Raji (cell line): ENCODE results near the gene PAQR9.

Source experiments
- POLR2A ChIP-seq: IDR thresholded peaks from 2 replicates; pipeline ENCODE4 v1.6.1; 2011; ENCODE audit warnings: low read depth, low read length, control low read depth; ENCODE audit not compliant: insufficient read depth

PAQR9 gene, protein sequence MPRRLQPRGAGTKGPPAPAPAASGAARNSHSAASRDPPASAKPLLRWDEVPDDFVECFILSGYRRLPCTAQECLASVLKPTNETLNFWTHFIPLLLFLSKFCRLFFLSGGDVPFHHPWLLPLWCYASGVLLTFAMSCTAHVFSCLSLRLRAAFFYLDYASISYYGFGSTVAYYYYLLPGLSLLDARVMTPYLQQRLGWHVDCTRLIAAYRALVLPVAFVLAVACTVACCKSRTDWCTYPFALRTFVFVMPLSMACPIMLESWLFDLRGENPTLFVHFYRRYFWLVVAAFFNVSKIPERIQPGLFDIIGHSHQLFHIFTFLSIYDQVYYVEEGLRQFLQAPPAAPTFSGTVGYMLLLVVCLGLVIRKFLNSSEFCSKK

DNA sequence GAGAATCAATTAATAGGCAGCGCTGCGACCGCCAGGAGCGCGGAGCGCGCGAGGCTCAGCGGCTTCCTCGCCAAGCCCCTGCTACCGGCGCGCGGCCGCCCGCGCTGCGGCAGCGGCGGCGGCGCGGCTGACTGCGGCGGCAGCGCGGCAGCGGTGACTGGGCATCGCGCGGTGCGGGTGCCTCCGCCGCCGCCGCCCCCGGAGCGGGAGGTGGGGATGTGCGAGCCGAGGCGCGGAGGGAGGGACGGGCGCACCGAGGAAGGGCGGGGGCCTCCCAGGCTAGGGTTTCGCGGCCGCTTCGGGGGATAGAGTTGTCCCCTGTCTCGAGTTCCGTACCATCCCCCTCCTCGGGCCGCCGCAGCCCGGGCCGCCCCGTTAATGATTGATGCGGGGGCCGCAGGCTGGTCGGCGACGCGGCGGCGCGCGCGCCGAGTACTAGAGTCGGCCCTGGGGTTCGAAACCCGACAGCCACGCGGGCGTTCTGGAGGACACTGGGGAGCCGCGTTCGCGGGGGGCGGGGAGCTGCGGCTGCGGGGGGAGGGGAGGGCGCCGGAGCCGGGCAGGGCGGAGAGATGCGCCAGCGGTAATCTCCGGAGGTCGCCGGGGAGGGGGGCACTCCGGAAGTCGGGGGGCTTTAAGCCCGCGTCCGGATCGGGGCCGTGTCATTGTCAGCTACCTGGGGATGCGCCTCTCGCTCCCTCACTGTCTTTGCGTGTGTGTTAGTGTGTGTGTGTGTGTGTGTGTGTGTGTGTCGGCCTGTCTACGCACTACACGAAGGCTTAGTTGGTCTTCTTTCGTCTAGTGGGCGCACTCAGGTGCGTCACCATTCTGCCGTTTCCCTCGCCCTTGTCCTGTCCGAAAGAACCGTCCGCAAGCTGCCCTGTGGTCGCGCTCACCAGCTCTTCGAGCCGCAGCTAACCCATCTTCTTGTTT is at the start of gene PAQR9:
Gene PAQR9 (minus strand): TSS at position 159 of the 933 bp plus-strand sequence. CDS start 338 bp downstream, outside the sequence.
- no peak for TF ChIP-seq POLR2A

DNA sequence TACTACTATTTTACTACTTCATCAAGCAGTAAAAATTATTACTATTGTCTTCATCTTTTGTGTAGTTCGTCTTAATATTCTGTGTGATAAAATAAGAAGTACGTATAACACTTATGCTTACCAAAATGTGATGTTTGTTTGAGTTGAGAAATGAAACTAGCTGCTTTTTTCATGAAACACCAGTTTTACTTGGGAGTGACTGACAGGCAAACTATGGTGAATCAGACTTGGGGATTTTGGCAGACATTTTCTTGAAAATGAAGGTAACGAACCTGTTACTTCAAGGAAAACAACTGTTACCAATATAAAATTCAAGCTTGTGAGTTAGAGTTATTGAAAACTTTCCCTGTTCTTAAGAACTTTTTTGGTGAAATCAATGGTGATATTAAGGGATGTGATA is 48.2 kb upstream of the PAQR9 start:
- no peak for TF ChIP-seq POLR2A

DNA sequence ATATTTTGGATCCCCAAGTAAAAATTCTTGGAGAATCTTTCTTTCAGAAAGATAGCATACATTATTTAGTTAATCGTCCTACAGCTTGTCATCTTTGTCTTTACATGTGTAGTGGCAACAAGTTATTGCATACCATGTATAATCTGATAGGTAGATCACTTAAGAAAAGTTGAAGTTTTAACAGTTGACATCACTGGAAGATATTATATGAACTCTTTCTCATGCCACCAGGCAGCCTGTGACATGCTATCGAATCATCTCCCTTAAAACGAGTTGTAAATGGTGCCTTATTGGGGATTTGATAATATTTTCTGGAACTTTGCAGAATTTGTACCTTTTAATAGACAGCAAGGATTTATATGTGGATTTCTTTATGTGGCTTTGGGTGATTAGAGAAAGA is 46.5 kb upstream of the PAQR9 start:
- TF ChIP-seq POLR2A: no peak

DNA sequence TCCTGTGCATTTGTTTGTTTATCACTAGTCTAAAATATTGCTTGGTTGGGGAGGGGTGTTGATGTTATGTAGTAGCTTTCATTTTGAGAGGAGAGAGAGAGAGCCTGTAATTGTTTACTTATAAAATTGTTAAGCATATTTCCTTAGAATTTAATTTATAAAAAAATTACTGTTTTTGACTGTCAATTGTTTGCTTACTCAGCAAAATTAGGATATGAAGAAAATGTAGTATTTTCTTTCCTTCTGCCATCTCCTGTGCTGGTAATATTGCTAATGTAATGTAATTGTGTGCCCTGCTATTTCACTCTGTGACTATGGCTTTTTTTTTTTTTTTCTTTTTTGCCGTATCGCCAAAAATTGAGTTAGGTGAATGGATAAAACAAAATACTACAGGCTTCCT is 41.3 kb upstream of the PAQR9 start:
- TF ChIP-seq POLR2A: no peak

DNA sequence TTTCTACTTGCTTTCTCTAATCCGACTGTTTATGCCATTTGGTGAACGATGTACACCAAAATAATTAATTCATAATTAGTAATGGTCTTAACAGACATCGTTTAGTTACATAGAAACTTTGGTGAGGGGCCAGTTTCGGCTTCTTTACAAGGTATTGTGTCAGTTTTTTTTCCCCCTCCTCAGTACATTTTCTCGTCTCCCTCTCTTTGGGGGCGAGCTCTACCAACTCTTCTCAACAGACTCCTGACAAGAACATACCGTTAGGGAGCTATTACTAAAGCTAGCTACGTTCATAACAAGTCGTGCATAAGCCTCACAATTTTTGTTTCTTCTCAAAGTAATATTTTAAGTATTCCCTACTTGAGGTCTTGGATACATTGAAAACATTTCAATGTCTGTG is 39.3 kb upstream of the PAQR9 start:
- no peak for TF ChIP-seq POLR2A

DNA sequence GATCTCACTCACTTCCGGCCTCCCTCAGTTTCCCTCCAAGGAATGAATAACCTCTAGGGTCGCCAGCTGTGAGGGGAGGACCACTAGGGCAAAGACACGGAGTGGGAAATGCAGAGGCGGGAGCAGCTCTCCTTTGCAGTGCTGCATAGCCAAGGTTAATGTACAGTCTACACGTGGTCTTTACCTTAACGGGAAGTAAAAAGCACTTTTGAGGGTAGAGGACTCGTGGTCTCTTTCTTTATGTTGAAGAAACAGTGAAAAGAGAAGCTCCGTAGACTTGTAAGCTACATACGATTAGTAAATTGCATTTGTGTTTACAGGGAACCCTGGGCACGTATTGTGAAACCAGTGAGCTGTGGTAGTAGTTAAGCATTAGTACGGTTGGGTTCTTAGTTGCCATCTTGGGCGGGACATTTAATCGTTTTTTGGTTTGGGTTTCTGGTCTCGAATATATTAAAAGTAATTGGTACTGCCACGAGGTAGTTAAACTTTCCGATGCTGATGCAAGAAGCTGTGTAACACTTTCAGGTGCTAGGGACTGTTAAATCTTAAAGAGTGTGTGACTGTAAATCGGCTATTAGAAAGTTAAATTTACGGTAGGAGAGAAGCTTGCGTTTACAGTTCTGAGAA is 38.7 kb upstream of the PAQR9 start:
- no peak for TF ChIP-seq POLR2A

DNA sequence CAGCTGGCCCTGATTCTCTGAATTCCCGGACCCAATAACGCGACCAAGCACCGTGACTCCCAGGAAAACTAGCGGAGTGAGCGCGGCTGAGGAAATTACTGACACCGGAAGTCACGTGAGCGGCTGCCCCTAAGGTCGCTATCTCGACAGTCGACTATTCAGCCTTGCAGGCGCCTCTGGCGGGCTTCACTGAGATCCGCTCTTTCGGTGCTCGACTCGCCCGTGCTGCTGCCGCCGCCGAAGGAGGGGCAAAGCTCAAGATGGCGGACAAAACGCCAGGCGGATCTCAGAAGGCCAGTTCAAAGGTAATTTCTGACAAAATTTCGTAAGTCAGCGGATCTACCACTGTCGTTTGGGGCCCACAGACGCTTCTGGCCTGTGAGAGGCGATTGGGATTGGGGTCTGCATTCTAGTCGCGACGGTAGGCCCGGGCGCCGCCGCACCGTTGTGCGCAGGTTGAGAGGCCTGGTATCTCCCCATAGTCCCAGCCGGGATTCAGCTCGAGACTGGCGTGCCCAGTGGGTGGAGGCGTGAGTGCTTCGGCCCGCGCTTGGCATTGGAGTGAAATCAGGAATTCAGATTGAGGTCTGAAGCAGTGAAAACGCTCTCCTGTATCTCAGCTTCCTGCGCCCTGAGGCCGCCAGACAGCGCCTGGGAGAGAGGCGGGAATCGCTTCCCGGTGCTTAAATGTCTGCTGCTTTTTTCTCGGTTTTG is 38.1 kb upstream of the PAQR9 start, which contains the start of gene U2SURP:
Gene U2SURP (plus strand): TSS at position 202 of the 714 bp plus-strand sequence. CDS start 59 bp downstream, at position 261.
- peak; percentile 92 for TF ChIP-seq POLR2A

DNA sequence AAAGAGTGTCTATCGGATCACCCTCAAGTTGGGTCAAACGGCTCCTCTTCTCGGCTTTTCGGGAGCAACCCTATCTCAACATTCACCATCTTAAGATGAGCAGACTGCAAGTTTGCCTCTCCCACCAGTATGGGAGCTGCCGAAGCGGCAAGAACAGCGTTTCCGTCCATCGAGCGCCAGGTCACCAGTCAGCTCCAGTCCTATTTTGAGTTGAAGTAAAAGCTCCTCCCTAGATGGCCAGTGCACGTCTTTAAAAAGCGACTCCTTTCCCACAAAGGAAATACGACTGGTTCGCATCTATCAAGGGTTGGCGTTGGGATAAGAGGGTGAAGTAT is 37.5 kb upstream of the PAQR9 start:
- no peak for TF ChIP-seq POLR2A

DNA sequence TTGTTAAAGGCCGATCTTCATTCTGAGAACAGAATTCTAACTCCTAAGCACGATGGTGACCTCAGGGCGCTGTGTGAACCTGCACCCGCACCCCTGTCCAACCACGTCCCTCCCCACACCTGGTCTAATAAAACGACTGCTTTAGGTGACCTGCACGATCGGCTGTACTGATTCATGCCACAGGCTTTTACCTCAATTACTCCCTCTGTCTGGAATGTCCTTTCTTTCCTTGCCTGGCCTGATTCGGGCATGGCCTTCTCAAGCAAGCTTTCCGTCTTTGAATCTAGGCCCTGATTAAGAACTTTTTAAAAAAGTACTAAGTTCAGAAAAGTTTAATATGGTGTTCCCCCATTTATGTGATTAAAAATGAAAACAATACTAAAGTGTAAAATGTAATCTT is 37.1 kb upstream of the PAQR9 start:
- no peak for TF ChIP-seq POLR2A

DNA sequence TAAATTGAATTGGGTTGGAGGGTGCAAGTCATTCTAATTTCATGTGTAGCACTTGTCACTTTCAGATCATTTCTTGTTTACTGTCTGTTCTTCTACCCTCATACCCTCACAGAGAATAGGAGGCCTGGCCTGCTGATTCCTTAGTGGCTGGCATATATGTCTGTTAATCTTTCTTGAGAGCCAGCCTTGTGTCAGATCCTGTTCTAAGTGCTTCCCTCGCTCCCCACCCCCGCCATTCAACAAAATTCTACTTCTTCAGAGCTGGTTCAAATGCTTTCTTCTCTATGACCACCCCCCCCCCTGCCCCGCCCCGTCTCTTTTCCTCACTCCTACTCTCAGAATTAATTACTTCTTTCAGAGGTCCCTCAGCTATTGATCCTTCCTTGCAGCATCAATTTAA is 36.4 kb upstream of the PAQR9 start:
- TF ChIP-seq POLR2A: no peak

DNA sequence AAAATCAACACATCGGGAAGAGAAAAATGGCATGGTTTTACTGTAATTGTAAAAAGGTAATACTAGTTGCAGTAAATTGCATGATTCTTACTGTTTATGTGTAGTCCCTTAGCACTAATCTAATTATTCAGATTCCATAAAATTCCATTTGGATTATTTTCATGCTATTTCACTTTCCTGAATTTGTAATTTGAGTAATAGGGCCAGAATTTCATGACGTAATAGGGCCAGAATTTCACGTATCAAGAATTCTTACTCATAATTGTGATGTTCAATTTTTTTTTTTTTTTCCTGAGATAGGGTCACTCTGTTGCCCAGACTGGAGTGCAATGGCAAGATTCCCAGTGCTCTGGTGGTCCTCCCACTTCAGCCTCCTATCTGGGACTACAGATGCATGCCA is 35.0 kb upstream of the PAQR9 start:
- no peak for TF ChIP-seq POLR2A

DNA sequence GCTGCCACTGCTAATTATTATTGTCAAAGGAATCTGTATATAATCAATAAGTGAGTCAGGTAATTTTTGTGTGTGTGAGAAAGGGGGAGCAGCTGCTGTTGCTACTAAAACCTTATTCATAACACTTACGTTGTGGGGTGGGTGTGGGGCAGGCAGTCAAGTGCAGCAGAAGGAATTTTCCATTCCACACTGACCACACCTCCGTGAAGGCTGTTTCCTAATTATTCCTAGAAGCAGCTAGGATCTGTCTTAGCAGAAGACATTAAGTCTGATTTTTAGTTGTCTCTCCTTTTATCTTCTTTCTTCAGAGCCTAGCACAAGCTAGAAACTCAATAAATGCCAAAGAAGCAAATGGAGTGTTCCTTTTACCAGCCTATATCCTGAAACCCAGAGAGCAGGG is 33.9 kb upstream of the PAQR9 start:
- TF ChIP-seq POLR2A: no peak

DNA sequence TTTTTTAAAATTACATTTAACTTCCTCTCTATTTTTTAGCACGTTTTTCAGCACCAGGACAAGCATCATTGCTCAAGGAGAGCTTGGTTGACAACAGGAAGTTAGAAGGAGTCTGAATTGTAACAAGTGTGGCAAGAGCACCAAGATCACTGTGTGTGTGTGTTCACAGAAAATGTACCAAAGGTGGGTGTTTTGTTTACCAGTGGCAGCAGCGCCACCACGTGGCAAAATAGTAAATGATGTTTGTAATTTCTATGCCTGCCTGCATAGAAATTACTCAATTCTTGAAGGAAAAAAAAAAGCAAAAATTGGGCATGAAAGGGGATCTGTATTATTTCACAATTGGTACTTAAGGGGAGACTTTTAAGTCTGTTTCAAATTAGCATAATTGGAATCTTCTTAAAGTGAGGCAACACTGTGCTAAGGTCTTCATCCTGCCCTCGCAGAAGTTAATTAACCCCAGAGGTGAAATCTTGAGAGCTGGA is 30.5 kb upstream of the PAQR9 start:
- TF ChIP-seq POLR2A: no peak

DNA sequence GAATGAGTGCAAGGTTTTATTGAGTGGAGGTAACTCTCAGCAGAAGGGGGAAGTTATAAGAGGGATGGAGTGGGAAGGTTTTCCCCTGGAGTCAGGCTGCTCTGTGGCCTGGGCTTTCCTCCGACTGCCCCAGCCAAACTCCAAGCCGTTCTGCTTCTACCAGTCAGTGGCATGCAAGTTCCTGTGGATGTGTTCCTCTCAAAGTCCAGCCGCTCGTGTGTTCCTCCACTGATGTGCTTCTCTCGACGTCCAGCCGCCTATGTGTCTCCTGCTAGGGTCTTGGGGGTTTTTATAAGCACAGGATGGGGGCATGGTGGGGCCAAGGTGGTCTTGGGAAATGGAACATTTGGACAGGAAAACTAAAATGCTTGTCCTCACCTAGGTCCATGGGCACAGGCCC is 28.8 kb upstream of the PAQR9 start:
- TF ChIP-seq POLR2A: no peak

DNA sequence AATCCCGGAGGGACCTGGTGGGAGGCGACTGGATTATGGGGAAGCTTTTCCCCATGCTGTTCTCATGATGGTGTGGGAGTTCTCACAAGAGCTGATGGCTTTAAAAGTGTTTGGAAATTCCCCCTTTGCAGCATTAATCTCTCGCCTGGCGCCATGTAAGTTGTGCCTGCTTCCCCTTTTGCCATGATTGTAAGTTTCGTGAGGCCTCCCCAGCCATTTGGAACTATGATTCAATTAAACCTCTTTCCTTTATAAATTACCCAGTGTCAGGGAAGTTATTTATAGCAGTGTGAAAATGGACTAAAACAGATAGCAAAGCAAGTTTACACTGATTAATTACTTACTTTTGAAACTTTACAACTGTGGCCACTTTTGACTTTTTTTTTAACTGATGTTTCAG is 27.2 kb upstream of the PAQR9 start:
- TF ChIP-seq POLR2A: no peak
